Gastroesophageal sphincter (tissue), 4 donors: ENCODE data around the gene ANXA11. TPM values are rescaled to one million over a fixed set of nuclear protein-coding genes. Genes with fewer than 3 reads are reported as not detected.

Experiments used
- ATAC-seq: fragments of 150-250 bp; one replicate; pipeline ENCODE4 v1.9.1; 2016; ENCODE audit warnings: mild to moderate bottlenecking, moderate library complexity
- H3K27ac ChIP-seq, 4 donors: fragments of 200-600 bp; sonication (generic) in 3 of 4; 1 replicate in 3 of 4; 2 replicates in 1 of 4; pipeline ENCODE4 v1.5.1; 2016 to 2019
- H3K27me3 ChIP-seq: fragments of 200-600 bp; sonication (generic); one replicate; pipeline ENCODE4 v1.5.1; 2019
- H3K36me3 ChIP-seq, 2 donors: fragments of 200-600 bp; sonication (generic); one replicate each; pipeline ENCODE4 v1.5.1; 2019; ENCODE audit warnings: control low read depth in 1 of 2
- H3K4me1 ChIP-seq, 3 donors: fragments of 200-600 bp; sonication (generic); 1 replicate in 2 of 3; 2 replicates in 1 of 3; pipeline ENCODE4 v1.5.1; 2016 to 2019; ENCODE audit warnings: control low read depth in 2 of 3
- H3K4me3 ChIP-seq, 2 donors: fragments of 200-600 bp; sonication (generic); one replicate each; pipeline ENCODE4 v1.5.1; 2019; ENCODE audit warnings: mild to moderate bottlenecking in 1 of 2, moderate library complexity in 1 of 2
- H3K9me3 ChIP-seq, 3 donors: fragments of 200-600 bp; sonication (generic); one replicate each; pipeline ENCODE4 v1.5.1; 2017 to 2019; ENCODE audit warnings: control low read depth in 2 of 3
- CTCF ChIP-seq, 4 experiments: fragments of 200-600 bp in 2 of 4; fragments of 450-650 bp in 2 of 4; sonication (generic) in 1 of 4; IDR thresholded peaks; one replicate each; pipeline ENCODE4 v1.5.1; 2017 to 2019; ENCODE audit warnings: antibody characterized with exemption in 4 of 4, mild to moderate bottlenecking in 2 of 4, moderate library complexity in 2 of 4
- EP300 ChIP-seq: sonication (generic); formaldehyde crosslinking; IDR thresholded peaks from one replicate; pipeline ENCODE4 v1.6.1; 2017; ENCODE audit warnings: antibody characterized with exemption, mild to moderate bottlenecking
- POLR2A ChIP-seq, 2 donors: fragments of 450-650 bp; IDR thresholded peaks; one replicate each; pipeline ENCODE4 v1.6.1; 2017; ENCODE audit warnings: antibody characterized with exemption in 2 of 2, mild to moderate bottlenecking in 2 of 2, moderate library complexity in 1 of 2
- POLR2AphosphoS5 ChIP-seq: sonication (generic); formaldehyde crosslinking; IDR thresholded peaks from one replicate; pipeline ENCODE4 v1.6.1; 2017; ENCODE audit warnings: antibody characterized with exemption
- WGBS, 2 donors: methylation state at CpG; one replicate each; pipeline ENCODE4 v1.1.5; 2018; ENCODE audit warnings: low coverage in 1 of 2; 5-methylcytosine and 5-hydroxymethylcytosine counted together
- total RNA-seq, 4 donors: library from RNA; depleted of rRNA; stranded (reverse); fragments of >200 nt; gene quantifications; one replicate each; pipeline ENCODE4 v1.1.0, GENCODE V29; 2016

ANXA11 gene
- total RNA-seq, 4 donors from 2014 or later: 117 to 225 (median 162) TPM

DNA sequence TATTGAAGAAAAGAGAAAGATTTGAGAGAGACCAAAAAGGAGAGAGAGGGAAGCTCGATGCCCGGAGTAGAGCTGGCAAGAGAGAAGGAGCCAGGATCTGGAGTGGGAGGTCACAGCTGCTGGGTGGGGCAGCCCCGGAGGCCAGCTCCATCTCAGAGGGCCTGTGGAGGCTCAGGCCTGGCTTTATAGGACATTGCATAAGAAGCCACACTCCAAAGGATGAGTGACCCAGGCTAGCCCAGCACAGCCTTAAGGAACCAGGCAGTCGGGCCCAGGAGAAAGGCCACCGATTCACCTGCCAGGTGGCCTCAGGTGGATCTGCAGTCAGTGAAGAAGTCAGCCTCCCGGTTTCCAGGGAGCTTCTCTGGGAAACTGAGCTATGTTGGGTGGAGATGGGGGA is 72.1 kb downstream of the ANXA11 start:
- peak; percentile 40 for ATAC-seq
- Histone ChIP-seq H3K4me1 (peaks cover 0 to 51% (median 8%) of the 10 kb centered on the region in 3 donors), H3K36me3 (no peaks in the 10 kb centered on the region), H3K27ac (peak overlapping the region; percentile 77 to 86 (median 83)), H3K4me3 (peak overlapping the region; percentile 41 to 55), H3K27me3 (peaks cover 60% of the 10 kb centered on the region), H3K9me3 (no peaks in the 10 kb centered on the region)
- WGBS, 2 donors: 7 to 16% methylated on average over 3 to 4 of the region's 6 CpGs
- peak; percentile 36 for TF ChIP-seq POLR2AphosphoS5
- no peak for TF ChIP-seq EP300
- no peak for TF ChIP-seq CTCF (IDR thresholded peaks at IDR 0.05)
- TF ChIP-seq POLR2A (IDR thresholded peaks at IDR 0.05): peak; percentile 54 to 55

DNA sequence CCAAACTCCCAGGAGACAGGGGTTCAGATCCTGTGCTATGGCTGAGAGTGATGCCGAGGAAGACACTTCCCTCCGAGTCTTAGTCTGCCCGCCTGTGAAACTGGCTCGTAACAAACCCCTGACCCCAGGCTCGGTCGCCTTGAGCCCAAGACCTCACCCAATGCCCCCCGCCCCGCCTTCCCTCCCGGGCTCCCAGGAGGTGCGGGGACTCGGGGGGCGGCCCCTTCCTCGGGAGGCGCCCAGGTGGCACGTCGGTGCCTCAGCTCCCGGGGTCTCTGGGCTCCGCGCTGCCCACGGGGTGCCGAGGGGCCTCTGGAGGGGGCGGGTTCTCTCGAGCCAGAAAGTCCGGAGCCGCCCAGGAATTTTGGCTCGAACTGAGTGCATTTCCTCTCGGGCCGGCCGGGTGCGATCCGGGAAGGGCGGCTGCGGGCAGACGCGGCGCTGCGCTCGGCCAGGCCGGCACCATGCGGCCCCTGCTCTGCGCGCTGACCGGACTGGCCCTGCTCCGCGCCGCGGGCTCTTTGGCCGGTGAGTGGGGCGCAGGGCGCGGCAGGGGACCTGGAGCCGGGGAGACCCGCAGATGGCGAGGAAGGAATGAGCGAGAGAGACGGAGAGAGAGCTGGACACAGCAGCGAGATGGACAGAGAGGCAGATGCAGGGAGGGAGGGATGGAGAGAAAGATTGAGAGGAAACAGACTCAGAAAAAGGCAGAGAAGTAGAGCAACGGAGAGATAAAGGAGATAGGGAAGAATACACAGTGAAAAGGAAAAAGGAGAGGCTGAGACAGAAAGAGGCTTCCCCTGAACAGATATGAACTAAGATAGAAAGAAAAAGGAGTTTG is 72.8 kb downstream of the ANXA11 start, which contains the start of gene PLAC9:
TSS of gene PLAC9 (plus strand) at position 432 of the 841 bp plus-strand sequence. CDS start at position 465, 33 bp downstream.
- ATAC-seq: peak; percentile 48
- 0 to 7% methylated on average over 11 to 17 of the region's 58 CpGs for WGBS, 2 donors

GRCh38 chr10:80131499-80131901 is 73.8 kb downstream of the ANXA11 start:
- Histone ChIP-seq H3K9me3 (no peaks in the 10 kb centered on the region), H3K27ac (peak overlapping the region in 2 of 4 donors; percentile 4 to 82), H3K4me3 (no peak overlapping the region), H3K36me3 (no peaks in the 10 kb centered on the region), H3K27me3 (peaks cover 46% of the 10 kb centered on the region), H3K4me1 (peaks cover 0 to 34% (median 7%) of the 10 kb centered on the region in 3 donors)
- no peak for ATAC-seq
- no peak for TF ChIP-seq EP300
- TF ChIP-seq POLR2AphosphoS5: no peak
- TF ChIP-seq CTCF (IDR thresholded peaks at IDR 0.05): no peak
- TF ChIP-seq POLR2A (IDR thresholded peaks at IDR 0.05): no peak
- 82 to 93% methylated on average over 2 to 3 of the region's 6 CpGs for WGBS, 2 donors

More for the DNA sequence above, 72.8 kb downstream of the ANXA11 start, which contains the start of gene PLAC9:
- H3K27me3 ChIP-seq: peaks cover 53% of the 10 kb centered on the region
- H3K4me1 ChIP-seq: peaks cover 0 to 44% (median 7%) of the 10 kb centered on the region in 3 donors
- peak within 1 kb of the TSS; percentile 77 to 86 (median 83) for H3K27ac ChIP-seq
- H3K36me3 ChIP-seq: no peaks in the 10 kb centered on the region
- H3K4me3 ChIP-seq: peak within 1 kb of the TSS; percentile 41 to 55
- no peaks in the 10 kb centered on the region for H3K9me3 ChIP-seq
- TF ChIP-seq POLR2A (IDR thresholded peaks at IDR 0.05) (peak; percentile 74 to 79), CTCF (IDR thresholded peaks at IDR 0.05) (no peak)

DNA sequence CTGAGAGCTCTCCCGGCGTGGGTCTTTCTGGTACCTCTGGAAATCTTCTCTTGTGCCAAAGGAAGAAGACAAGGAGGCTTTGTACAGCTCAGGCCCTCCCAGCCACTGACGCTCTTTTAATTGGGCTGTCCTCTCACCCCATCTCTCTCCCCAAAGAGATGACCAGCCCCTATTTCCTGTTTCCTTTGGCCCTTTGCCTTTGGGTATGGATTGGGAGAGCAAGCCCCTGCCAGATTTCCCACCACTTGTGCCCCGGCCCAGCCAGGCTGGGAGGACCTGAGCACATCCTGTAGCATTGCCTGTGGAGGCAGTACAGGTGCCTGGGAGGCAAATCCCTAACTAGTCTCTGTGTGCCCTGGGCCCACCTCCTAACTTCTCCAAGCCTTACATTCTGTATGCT is 78.5 kb downstream of the ANXA11 start:
- WGBS, 2 donors: 36% methylated on average over 2 of the region's 4 CpGs; no CpG with 5 or more reads in 1 of the 2 donors
- no peak overlapping the region for H3K27ac ChIP-seq
- H3K36me3 ChIP-seq: no peaks in the 10 kb centered on the region
- TF ChIP-seq EP300: no peak
- TF ChIP-seq POLR2AphosphoS5: no peak
- no peak for TF ChIP-seq POLR2A (IDR thresholded peaks at IDR 0.05)
- no peak for TF ChIP-seq CTCF (IDR thresholded peaks at IDR 0.05)
- no peaks in the 10 kb centered on the region for H3K9me3 ChIP-seq
- H3K4me1 ChIP-seq: peaks cover 0 to 6% (median 4%) of the 10 kb centered on the region in 3 donors
- ATAC-seq: no peak
- peaks cover 5% of the 10 kb centered on the region for H3K27me3 ChIP-seq
- no peak overlapping the region for H3K4me3 ChIP-seq
